Mammary epithelial cell (primary cell): ENCODE data around the gene HACD3.

Experiments
- CTCF ChIP-seq, 2 donors: IDR thresholded peaks in 1 of 2; conservative IDR thresholded peaks in 1 of 2; 2 replicates each; pipeline ENCODE4 v1.5.1; 2011 to 2012; ENCODE audit warnings: inconsistent platforms in 2 of 2, low read length in 2 of 2, mild to moderate bottlenecking in 2 of 2, control low read depth in 1 of 2, low read depth in 1 of 2; ENCODE audit not compliant: insufficient read depth in 1 of 2; ENCODE audit errors: extremely low read depth in 1 of 2
- EZH2 ChIP-seq: IDR thresholded peaks from 2 replicates; pipeline ENCODE4 v1.6.1; 2012; ENCODE audit warnings: low read length, inconsistent platforms, borderline replicate concordance

DNA sequence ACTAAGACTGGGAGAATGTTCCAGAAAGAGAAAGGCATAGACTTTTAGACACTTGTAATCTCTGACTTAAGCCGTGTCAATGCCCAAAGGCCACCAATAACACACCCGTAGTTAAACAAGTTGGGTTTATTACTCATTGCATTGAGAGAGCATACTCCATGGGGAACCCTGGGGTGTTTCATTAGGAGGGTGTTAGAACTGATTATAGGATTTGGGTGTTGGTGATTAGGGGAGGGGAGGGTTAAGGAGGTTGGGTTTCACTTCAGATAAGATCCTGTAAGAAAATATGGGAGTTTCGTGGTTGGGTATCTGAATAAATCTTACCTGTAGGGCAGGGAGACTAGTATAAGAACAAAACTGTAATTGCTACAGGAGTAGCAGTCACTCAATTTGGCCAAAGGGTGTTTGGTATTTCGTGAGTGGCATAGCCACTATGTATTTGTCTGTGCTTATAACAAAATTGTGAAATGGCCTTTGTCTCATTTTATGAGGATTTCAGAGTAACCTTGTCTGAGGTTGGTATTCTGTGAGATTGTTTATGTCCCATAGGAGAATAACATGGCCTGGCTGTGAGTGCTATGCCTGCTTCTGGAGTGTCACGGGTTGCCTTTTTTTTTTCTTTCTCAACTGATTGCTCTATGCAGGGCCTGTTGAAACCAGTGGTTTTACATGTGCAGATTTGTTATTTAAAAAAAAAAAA lies 2.9 kb downstream of the HACD3 start:
- TF ChIP-seq CTCF (conservative IDR thresholded peaks at IDR 0.05 in 1 of 2, IDR thresholded peaks at IDR 0.05 in 1 of 2; ENCODE audit: extremely low read depth in 1 of 2, insufficient read depth in 1 of 2, low read depth in 1 of 2, low read length in 2 of 2) = no peak
- TF ChIP-seq EZH2 = no peak
